Breast epithelium (tissue), 3 donors: ENCODE measurements around the gene C1QTNF2.

Experiments used
- POLR2A ChIP-seq: fragments of 450-650 bp; IDR thresholded peaks from one replicate; pipeline ENCODE4 v1.6.1; 2016; ENCODE audit warnings: antibody characterized with exemption, mild to moderate bottlenecking, moderate library complexity
- POLR2AphosphoS5 ChIP-seq, 3 donors: sonication (generic); formaldehyde crosslinking; IDR thresholded peaks; one replicate each; pipeline ENCODE4 v1.6.1; 2017; ENCODE audit warnings: antibody characterized with exemption in 3 of 3
- TF ChIP-seq, protein P1 (sequence below), 3 donors: fragments of 450-650 bp; IDR thresholded peaks; one replicate each; pipeline ENCODE4 v1.5.1; 2016 to 2017; ENCODE audit warnings: antibody characterized with exemption in 3 of 3, mild to moderate bottlenecking in 3 of 3, moderate library complexity in 3 of 3

DNA sequence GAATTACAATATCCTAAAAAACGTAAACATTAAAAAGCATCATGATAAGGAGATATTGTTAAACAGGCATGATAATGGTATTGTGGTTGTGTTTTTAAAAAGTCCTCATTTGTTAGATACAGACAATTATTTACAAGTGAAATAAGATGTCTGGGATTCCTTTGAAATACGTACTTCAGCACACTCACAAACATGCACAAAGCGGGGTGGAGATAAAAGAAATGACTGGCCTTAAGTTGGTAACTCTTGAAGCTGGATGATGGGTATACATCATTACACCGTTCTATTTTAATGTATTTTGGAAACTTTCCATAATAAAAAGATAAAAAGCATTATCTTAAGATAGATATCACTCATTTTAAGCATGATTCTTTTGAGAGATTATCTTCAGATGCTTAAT, 28.4 kb upstream of the C1QTNF2 start:
- TF ChIP-seq, protein P1, sequence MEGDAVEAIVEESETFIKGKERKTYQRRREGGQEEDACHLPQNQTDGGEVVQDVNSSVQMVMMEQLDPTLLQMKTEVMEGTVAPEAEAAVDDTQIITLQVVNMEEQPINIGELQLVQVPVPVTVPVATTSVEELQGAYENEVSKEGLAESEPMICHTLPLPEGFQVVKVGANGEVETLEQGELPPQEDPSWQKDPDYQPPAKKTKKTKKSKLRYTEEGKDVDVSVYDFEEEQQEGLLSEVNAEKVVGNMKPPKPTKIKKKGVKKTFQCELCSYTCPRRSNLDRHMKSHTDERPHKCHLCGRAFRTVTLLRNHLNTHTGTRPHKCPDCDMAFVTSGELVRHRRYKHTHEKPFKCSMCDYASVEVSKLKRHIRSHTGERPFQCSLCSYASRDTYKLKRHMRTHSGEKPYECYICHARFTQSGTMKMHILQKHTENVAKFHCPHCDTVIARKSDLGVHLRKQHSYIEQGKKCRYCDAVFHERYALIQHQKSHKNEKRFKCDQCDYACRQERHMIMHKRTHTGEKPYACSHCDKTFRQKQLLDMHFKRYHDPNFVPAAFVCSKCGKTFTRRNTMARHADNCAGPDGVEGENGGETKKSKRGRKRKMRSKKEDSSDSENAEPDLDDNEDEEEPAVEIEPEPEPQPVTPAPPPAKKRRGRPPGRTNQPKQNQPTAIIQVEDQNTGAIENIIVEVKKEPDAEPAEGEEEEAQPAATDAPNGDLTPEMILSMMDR (IDR thresholded peaks at IDR 0.05) = no peak
- TF ChIP-seq POLR2AphosphoS5 (IDR thresholded peaks at IDR 0.05) (no peak), POLR2A (no peak)
